ENCODE results near the gene IGF1R. TPM values are rescaled to one million over a fixed set of nuclear protein-coding genes. Genes with fewer than 3 reads are reported as not detected.

IGF1R gene
- total RNA-seq, 1 experiment from 2014 or later = 3.8 TPM

DNA sequence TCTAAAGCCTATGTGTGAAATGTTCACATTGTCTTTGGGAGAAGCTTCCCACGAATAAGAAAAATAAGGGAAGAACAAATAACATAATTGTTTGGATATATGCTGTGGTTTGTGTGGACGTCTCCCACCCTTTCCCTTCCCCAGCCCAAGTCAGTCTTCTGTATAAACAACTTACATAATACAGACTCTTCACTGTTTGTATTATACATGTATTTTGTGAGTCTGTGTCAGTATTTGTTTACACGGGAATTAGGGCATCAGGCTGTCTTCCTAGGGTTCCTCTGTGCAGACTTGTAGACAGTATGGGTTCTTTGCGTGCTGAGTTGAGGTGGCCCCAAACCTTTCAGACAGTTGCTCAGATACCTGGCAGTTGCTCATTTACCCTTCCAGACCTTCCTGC, 103.4 kb downstream of the IGF1R start:
- BruUV-seq (replicated peaks) = no TSS peak

GRCh38 chr15:98753726-98754656, 105.7 kb downstream of the IGF1R start:
- intact Hi-C loops (cut with micrococcal nuclease) = no loop called here
- CTCF ChIA-PET = no interaction called here
- no TSS peak for BruUV-seq (replicated peaks)
- no peaks in the 10 kb centered on the region for H3F3A ChIP-seq (ENCODE audit: low read length, unreplicated experiment)
- ATAC-seq (peak; percentile 43; the same call in 1 of the 2 replicates), DNase-seq (no peak)
- H3K4me1 ChIP-seq (ENCODE audit: insufficient read depth, low read length) = no peaks in the 10 kb centered on the region
- H3K36me3 ChIP-seq (ENCODE audit: low read depth, low read length) = no peaks in the 10 kb centered on the region
- H3K9me2 ChIP-seq (replicated peaks; ENCODE audit: low read length) = no peaks in the 10 kb centered on the region
- H3K27me3 ChIP-seq (ENCODE audit: low read length) = no peaks in the 10 kb centered on the region
- no peaks in the 10 kb centered on the region for H3K9me3 ChIP-seq (ENCODE audit: low read length)
- peak overlapping the region; percentile 64 for H3K4me2 ChIP-seq (ENCODE audit: low read length)
- no peak overlapping the region for H3K27ac ChIP-seq (ENCODE audit: low read length)
- TF ChIP-seq EZH2 (IDR thresholded peaks at IDR 0.05; ENCODE audit: low read length, unreplicated experiment) (no peak), EZH2phosphoT487 (IDR thresholded peaks at IDR 0.05; ENCODE audit: borderline replicate concordance, low read length) (no peak)
- TF ChIP-seq, protein P1, sequence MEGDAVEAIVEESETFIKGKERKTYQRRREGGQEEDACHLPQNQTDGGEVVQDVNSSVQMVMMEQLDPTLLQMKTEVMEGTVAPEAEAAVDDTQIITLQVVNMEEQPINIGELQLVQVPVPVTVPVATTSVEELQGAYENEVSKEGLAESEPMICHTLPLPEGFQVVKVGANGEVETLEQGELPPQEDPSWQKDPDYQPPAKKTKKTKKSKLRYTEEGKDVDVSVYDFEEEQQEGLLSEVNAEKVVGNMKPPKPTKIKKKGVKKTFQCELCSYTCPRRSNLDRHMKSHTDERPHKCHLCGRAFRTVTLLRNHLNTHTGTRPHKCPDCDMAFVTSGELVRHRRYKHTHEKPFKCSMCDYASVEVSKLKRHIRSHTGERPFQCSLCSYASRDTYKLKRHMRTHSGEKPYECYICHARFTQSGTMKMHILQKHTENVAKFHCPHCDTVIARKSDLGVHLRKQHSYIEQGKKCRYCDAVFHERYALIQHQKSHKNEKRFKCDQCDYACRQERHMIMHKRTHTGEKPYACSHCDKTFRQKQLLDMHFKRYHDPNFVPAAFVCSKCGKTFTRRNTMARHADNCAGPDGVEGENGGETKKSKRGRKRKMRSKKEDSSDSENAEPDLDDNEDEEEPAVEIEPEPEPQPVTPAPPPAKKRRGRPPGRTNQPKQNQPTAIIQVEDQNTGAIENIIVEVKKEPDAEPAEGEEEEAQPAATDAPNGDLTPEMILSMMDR (conservative IDR thresholded peaks at IDR 0.05; ENCODE audit: low read depth, low read length) = no peak
- peak overlapping the region; percentile 32; the same call in 1 of the 2 replicates for H2AFZ ChIP-seq (ENCODE audit: low read length)
- POLR2A ChIA-PET (ENCODE audit: unreplicated experiment) = no interaction called here
- H3K79me2 ChIP-seq (ENCODE audit: low read length) = no peaks in the 10 kb centered on the region
- H4K20me1 ChIP-seq (ENCODE audit: low read length) = no peaks in the 10 kb centered on the region
- H3K4me3 ChIP-seq (ENCODE audit: low read length) = peak overlapping the region; percentile 59
- H3K9ac ChIP-seq (ENCODE audit: low read length) = no peak overlapping the region

More for the DNA sequence above, 103.4 kb downstream of the IGF1R start:
- Histone ChIP-seq H3K79me2 (ENCODE audit: low read length) (no peaks in the 10 kb centered on the region), H3K4me2 (ENCODE audit: low read length) (no peak overlapping the region), H2AFZ (ENCODE audit: low read length) (no peak overlapping the region), H3K4me1 (ENCODE audit: insufficient read depth, low read length) (no peaks in the 10 kb centered on the region), H3K9me3 (ENCODE audit: low read length) (no peaks in the 10 kb centered on the region), H3K9me2 (replicated peaks; ENCODE audit: low read length) (no peaks in the 10 kb centered on the region), H3K27me3 (ENCODE audit: low read length) (no peaks in the 10 kb centered on the region), H3F3A (ENCODE audit: low read length, unreplicated experiment) (no peaks in the 10 kb centered on the region), H3K36me3 (ENCODE audit: low read depth, low read length) (no peaks in the 10 kb centered on the region), H4K20me1 (ENCODE audit: low read length) (no peaks in the 10 kb centered on the region), H3K27ac (ENCODE audit: low read length) (no peak overlapping the region), H3K9ac (ENCODE audit: low read length) (no peak overlapping the region), H3K4me3 (ENCODE audit: low read length) (no peak overlapping the region)
- intact Hi-C loops (cut with micrococcal nuclease) = no loop called here
- DNase-seq = no peak
- peak; percentile 38; the same call in 1 of the 2 replicates for ATAC-seq
- CTCF ChIA-PET = no interaction called here
- POLR2A ChIA-PET (ENCODE audit: unreplicated experiment) = no interaction called here
- no peak for TF ChIP-seq EZH2 (IDR thresholded peaks at IDR 0.05; ENCODE audit: low read length, unreplicated experiment)
- TF ChIP-seq EZH2phosphoT487 (IDR thresholded peaks at IDR 0.05; ENCODE audit: borderline replicate concordance, low read length) = no peak
- TF ChIP-seq, protein P1 (conservative IDR thresholded peaks at IDR 0.05; ENCODE audit: low read depth, low read length) = no peak

DNA sequence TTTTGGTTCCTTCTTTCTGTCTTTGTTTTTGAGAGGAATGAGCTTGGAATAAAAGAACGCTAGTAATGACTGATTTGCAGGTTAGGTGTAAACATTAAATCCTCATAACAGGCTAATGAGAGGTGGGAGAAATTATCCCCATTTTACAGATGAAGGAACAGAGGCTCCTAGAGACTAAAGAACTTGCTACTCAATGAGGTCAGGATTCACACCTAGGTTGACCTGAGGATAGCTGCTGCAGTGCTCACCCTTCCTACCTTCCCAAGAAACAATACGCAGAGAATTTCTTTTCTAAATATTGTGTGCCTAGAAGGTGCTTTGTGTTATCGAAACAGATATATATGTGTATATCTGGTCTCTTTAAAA, 106.3 kb downstream of the IGF1R start:
- intact Hi-C loops (cut with micrococcal nuclease) = no loop called here
- Histone ChIP-seq H3K4me1 (ENCODE audit: insufficient read depth, low read length) (no peaks in the 10 kb centered on the region), H3K36me3 (ENCODE audit: low read depth, low read length) (no peaks in the 10 kb centered on the region), H2AFZ (ENCODE audit: low read length) (0 out of 2 replicates have a peak overlapping the region, but pooled peaks have one; percentile 32), H3K79me2 (ENCODE audit: low read length) (no peaks in the 10 kb centered on the region), H3F3A (ENCODE audit: low read length, unreplicated experiment) (no peaks in the 10 kb centered on the region), H3K27ac (ENCODE audit: low read length) (no peak overlapping the region), H3K4me2 (ENCODE audit: low read length) (peak overlapping the region; percentile 64), H3K9ac (ENCODE audit: low read length) (no peak overlapping the region), H4K20me1 (ENCODE audit: low read length) (no peaks in the 10 kb centered on the region), H3K9me3 (ENCODE audit: low read length) (no peaks in the 10 kb centered on the region), H3K9me2 (replicated peaks; ENCODE audit: low read length) (no peaks in the 10 kb centered on the region), H3K27me3 (ENCODE audit: low read length) (no peaks in the 10 kb centered on the region), H3K4me3 (ENCODE audit: low read length) (peak overlapping the region; percentile 59; the same call in 1 of the 2 replicates)
- POLR2A ChIA-PET (ENCODE audit: unreplicated experiment) = no interaction called here
- no peak for ATAC-seq
- TF ChIP-seq EZH2phosphoT487 (IDR thresholded peaks at IDR 0.05; ENCODE audit: borderline replicate concordance, low read length) (no peak), EZH2 (IDR thresholded peaks at IDR 0.05; ENCODE audit: low read length, unreplicated experiment) (no peak)
- TF ChIP-seq, protein P1 (conservative IDR thresholded peaks at IDR 0.05; ENCODE audit: low read depth, low read length) = no peak
- no peak for DNase-seq
- BruUV-seq (replicated peaks) = no TSS peak
- CTCF ChIA-PET = no interaction called here
